Mesenchymal stem cell (in vitro differentiated cells and primary cell): ENCODE measurements around the gene MEI1.

Experiments
- DNase-seq: peaks from one replicate; pipeline ENCODE4 v3.0.0-alpha.2; 2013
- H2AFZ ChIP-seq: one replicate; pipeline ENCODE4 v1.6.1; 2013; ENCODE audit warnings: low read depth, mild to moderate bottlenecking, control low read depth, inconsistent platforms, low read length, moderate library complexity
- H2AK5ac ChIP-seq: 2 replicates; pipeline ENCODE4 v1.6.1; 2013; ENCODE audit warnings: low read length, moderate library complexity, mild to moderate bottlenecking, inconsistent platforms; ENCODE audit not compliant: severe bottlenecking
- H2BK120ac ChIP-seq: one replicate; pipeline ENCODE4 v1.6.1; 2013; ENCODE audit warnings: low read depth, mild to moderate bottlenecking, inconsistent platforms, low read length, moderate library complexity
- H2BK12ac ChIP-seq, 2 experiments: one replicate each; pipeline ENCODE4 v1.6.1; 2013; ENCODE audit warnings: inconsistent platforms in 2 of 2, low read length in 2 of 2, mild to moderate bottlenecking in 2 of 2, moderate library complexity in 2 of 2, control low read depth in 1 of 2
- H2BK15ac ChIP-seq: one replicate; pipeline ENCODE4 v1.6.1; 2013; ENCODE audit warnings: mild to moderate bottlenecking, low read depth, inconsistent platforms; ENCODE audit not compliant: poor library complexity, severe bottlenecking
- H2BK5ac ChIP-seq: 2 replicates; pipeline ENCODE4 v1.6.1; 2013; ENCODE audit warnings: low read depth, mild to moderate bottlenecking, low read length, control low read depth, inconsistent platforms; ENCODE audit not compliant: poor library complexity, severe bottlenecking
- H3K14ac ChIP-seq, 2 experiments: one replicate each; pipeline ENCODE4 v1.6.1; 2013; ENCODE audit warnings: inconsistent platforms in 2 of 2, low read length in 2 of 2, control low read depth in 1 of 2, mild to moderate bottlenecking in 1 of 2, moderate library complexity in 1 of 2
- H3K18ac ChIP-seq, 2 experiments: one replicate each; pipeline ENCODE4 v1.6.1; 2013; ENCODE audit warnings: inconsistent platforms in 2 of 2, low read length in 2 of 2, control low read depth in 1 of 2, low read depth in 1 of 2, mild to moderate bottlenecking in 1 of 2
- H3K23ac ChIP-seq, 2 experiments: one replicate each; pipeline ENCODE4 v1.6.1; 2013; ENCODE audit warnings: inconsistent platforms in 2 of 2, low read length in 2 of 2, mild to moderate bottlenecking in 2 of 2, moderate library complexity in 2 of 2, control low read depth in 1 of 2
- H3K27ac ChIP-seq: 2 replicates; pipeline ENCODE4 v1.5.1; 2013; ENCODE audit warnings: mild to moderate bottlenecking, moderate library complexity, low read length, control low read depth, inconsistent platforms; ENCODE audit not compliant: poor library complexity, severe bottlenecking
- H3K27me3 ChIP-seq, 2 experiments: 2 replicates each; pipeline versions ENCODE4 v1.6.1 to v1.7.0; 2013; ENCODE audit warnings: low read length in 2 of 2, mild to moderate bottlenecking in 2 of 2, moderate library complexity in 2 of 2, control low read depth in 1 of 2, inconsistent platforms in 1 of 2; ENCODE audit not compliant: control insufficient read depth in 1 of 2, insufficient read depth in 1 of 2
- H3K36me3 ChIP-seq, 2 experiments: 2 replicates each; pipeline versions ENCODE4 v1.6.1 to v1.7.0; 2013; ENCODE audit warnings: low read length in 2 of 2, control low read depth in 1 of 2, inconsistent platforms in 1 of 2, low read depth in 1 of 2, mild to moderate bottlenecking in 1 of 2; ENCODE audit not compliant: insufficient read depth in 2 of 2, control insufficient read depth in 1 of 2
- H3K4ac ChIP-seq, 2 experiments: one replicate each; pipeline ENCODE4 v1.6.1; 2013; ENCODE audit warnings: inconsistent platforms in 2 of 2, low read length in 2 of 2, mild to moderate bottlenecking in 2 of 2, moderate library complexity in 2 of 2, control low read depth in 1 of 2, low read depth in 1 of 2
- H3K4me1 ChIP-seq: 2 replicates; pipeline ENCODE4 v1.6.1; 2013; ENCODE audit warnings: low read depth, low read length, control low read depth; ENCODE audit not compliant: control insufficient read depth, insufficient read depth
- H3K4me2 ChIP-seq: 2 replicates; pipeline ENCODE4 v1.6.1; 2013; ENCODE audit warnings: low read length, mild to moderate bottlenecking, inconsistent platforms; ENCODE audit not compliant: poor library complexity, severe bottlenecking
- H3K4me3 ChIP-seq, 2 experiments: 2 replicates each; pipeline versions ENCODE4 v1.5.1 to v1.7.0; 2013; ENCODE audit warnings: low read length in 2 of 2, mild to moderate bottlenecking in 2 of 2, control low read depth in 1 of 2, low read depth in 1 of 2; ENCODE audit not compliant: insufficient read depth in 1 of 2
- H3K79me1 ChIP-seq: replicated peaks from 2 replicates; pipeline ENCODE4 v1.6.1; 2013; ENCODE audit warnings: mild to moderate bottlenecking, control low read depth, low read length, inconsistent platforms; ENCODE audit not compliant: poor library complexity, severe bottlenecking
- H3K9ac ChIP-seq: 2 replicates; pipeline ENCODE4 v1.7.0; 2013; ENCODE audit warnings: mild to moderate bottlenecking, low read length, moderate library complexity
- H3K9me3 ChIP-seq: 2 replicates; pipeline ENCODE4 v1.7.0; 2013; ENCODE audit warnings: mild to moderate bottlenecking, low read length; ENCODE audit not compliant: control insufficient read depth
- H4K8ac ChIP-seq: one replicate; pipeline ENCODE4 v1.6.1; 2013; ENCODE audit warnings: inconsistent platforms, mild to moderate bottlenecking, low read length, moderate library complexity
- H4K91ac ChIP-seq: one replicate; pipeline ENCODE4 v1.6.1; 2013; ENCODE audit warnings: mild to moderate bottlenecking, low read length, inconsistent platforms
- WGBS: methylation state at CpG from one replicate; pipeline ENCODE4 v1.1.7; 2013; ENCODE audit warnings: mixed read lengths; 5-methylcytosine and 5-hydroxymethylcytosine counted together

The MEI1 gene

DNA sequence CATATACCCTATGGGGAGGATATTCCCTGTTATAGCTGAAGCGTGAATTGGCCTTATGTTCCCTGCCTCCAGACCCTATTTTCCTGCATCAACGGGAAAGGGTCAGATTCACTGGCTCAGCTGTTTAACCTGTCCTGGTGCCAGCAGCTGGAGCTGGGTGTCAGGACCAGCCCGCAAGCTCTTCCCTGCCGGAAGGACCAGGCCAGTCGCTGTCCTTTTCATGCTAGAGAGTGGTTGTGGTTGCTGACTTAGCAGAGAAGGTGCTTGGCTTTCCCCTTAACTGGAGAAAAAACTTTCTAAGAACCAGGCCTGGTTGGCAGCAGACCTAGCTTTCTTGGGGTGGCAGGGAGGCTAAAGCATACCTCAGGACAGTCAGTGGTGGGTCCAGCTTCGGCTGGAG lies 128.4 kb downstream of the MEI1 start:
- Histone ChIP-seq H3K23ac (no peak overlapping the region), H2BK120ac (no peak overlapping the region), H3K4me1 (peaks cover 30% of the 10 kb centered on the region), H3K9ac (no peak overlapping the region), H3K36me3 (peaks cover 0 to 18% of the 10 kb centered on the region in 2 experiments), H2AFZ (no peak overlapping the region), H3K4me2 (no peak overlapping the region), H3K4me3 (no peak overlapping the region), H3K79me1 (peaks cover 9% of the 10 kb centered on the region), H4K91ac (no peak overlapping the region), H2BK12ac (peak overlapping the region in 1 of 2 experiments; percentile 79), H3K18ac (no peak overlapping the region), H2AK5ac (no peak overlapping the region), H2BK5ac (no peak overlapping the region), H3K27ac (no peak overlapping the region), H3K14ac (no peak overlapping the region), H3K4ac (peak overlapping the region in 1 of 2 experiments; percentile 24), H3K9me3 (no peaks in the 10 kb centered on the region), H2BK15ac (no peak overlapping the region), H3K27me3 (no peaks in the 10 kb centered on the region), H4K8ac (no peak overlapping the region)
- 97% methylated on average over 6 of the region's 6 CpGs for WGBS
- DNase-seq = no peak

DNA sequence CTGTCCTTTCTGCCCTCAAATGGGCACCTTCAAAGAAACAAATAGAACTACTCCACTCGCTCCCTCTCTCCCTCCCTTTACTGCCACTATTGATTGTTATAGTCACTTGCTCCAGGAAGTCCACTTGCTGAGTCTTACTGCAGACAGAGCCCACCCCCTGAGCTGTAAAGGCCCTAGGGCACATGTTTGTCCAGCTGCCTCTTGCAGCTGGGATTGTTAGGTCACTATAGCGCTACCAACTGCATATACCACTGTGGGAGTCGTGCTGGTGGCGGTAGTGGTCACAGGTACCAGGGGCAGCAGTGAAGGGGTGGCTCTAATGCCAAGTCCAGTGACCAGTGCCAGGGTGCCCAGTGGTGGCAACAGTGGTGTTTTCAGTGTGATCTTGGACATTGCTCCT lies 129.2 kb downstream of the MEI1 start:
- H3K9ac ChIP-seq = no peak overlapping the region
- H3K36me3 ChIP-seq = peaks cover 0 to 18% of the 10 kb centered on the region in 2 experiments
- WGBS = 94% methylated on average over 4 of the region's 4 CpGs
- no peak overlapping the region for H3K4me2 ChIP-seq
- H2BK15ac ChIP-seq = no peak overlapping the region
- H3K23ac ChIP-seq = no peak overlapping the region
- no peak overlapping the region for H2AFZ ChIP-seq
- H3K27ac ChIP-seq = no peak overlapping the region
- peaks cover 9% of the 10 kb centered on the region for H3K79me1 ChIP-seq
- H3K4ac ChIP-seq = peak overlapping the region in 1 of 2 experiments; percentile 1
- H3K4me3 ChIP-seq = no peak overlapping the region
- H2AK5ac ChIP-seq = peak overlapping the region; percentile 12
- H2BK5ac ChIP-seq = no peak overlapping the region
- no peak overlapping the region for H2BK120ac ChIP-seq
- no peaks in the 10 kb centered on the region for H3K27me3 ChIP-seq
- H3K18ac ChIP-seq = peak overlapping the region in 1 of 2 experiments; percentile 73
- DNase-seq = no peak
- H3K14ac ChIP-seq = no peak overlapping the region
- no peak overlapping the region for H4K8ac ChIP-seq
- H2BK12ac ChIP-seq = peak overlapping the region in 1 of 2 experiments; percentile 87
- H3K4me1 ChIP-seq = peaks cover 31% of the 10 kb centered on the region
- H4K91ac ChIP-seq = no peak overlapping the region
- no peaks in the 10 kb centered on the region for H3K9me3 ChIP-seq

DNA sequence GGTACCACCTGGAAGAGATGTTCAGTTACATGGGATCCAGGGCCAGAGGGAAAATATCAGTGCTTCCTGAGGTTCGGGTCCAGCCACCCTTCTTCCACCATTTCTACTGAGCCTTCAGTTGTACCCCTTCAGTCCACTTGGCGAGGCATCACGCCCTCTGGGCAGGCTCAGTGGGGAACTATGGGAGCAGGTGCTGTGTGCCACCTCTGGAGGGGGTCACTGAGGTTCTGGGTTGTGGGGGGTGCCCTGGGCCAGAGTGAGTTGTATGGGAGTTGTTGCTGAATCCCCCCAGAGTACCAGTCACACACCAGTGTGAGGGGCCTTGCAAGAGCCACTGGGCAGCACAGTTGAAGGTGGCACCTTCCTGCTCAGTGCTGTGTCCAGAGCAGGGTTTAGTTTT lies 130.9 kb downstream of the MEI1 start:
- Histone ChIP-seq H3K4me2 (no peak overlapping the region), H3K18ac (peak overlapping the region in 1 of 2 experiments; percentile 28), H3K36me3 (peaks cover 2 to 15% of the 10 kb centered on the region in 2 experiments), H3K9ac (no peak overlapping the region), H2BK120ac (no peak overlapping the region), H4K8ac (no peak overlapping the region), H3K27me3 (no peaks in the 10 kb centered on the region), H3K14ac (no peak overlapping the region), H4K91ac (no peak overlapping the region), H3K27ac (no peak overlapping the region), H3K4ac (peak overlapping the region; percentile 47 to 81), H3K79me1 (peaks cover 4% of the 10 kb centered on the region), H2BK5ac (no peak overlapping the region), H2BK12ac (peak overlapping the region; percentile 86 to 94), H3K4me3 (no peak overlapping the region), H2AK5ac (peak overlapping the region; percentile 29), H2AFZ (no peak overlapping the region), H3K4me1 (peaks cover 22% of the 10 kb centered on the region), H2BK15ac (peak overlapping the region; percentile 29), H3K23ac (no peak overlapping the region), H3K9me3 (no peaks in the 10 kb centered on the region)
- 100% methylated on average over 2 of the region's 3 CpGs for whole genome bisulfite sequencing
- DNase-seq = no peak

DNA sequence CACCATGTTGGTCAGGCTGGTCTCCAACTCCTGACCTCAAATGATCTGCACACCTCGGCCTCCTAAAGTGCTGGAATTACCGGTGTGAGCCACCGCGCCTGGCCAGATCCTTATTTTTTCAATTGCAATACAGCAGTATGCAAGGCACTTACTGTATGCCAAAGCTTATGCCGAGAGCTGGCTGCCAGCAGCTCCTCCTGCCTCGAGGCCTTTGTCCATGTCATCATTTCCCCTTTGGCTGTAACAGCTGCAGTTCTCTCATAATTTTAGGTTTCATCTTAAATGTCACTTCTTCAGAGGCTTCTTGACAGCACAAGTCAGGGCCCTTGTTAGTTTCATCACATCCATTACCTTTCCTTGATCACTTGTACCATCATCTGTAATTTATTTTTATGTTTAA lies 132.1 kb downstream of the MEI1 start:
- no peaks in the 10 kb centered on the region for H3K27me3 ChIP-seq
- 89% methylated on average over 6 of the region's 6 CpGs for WGBS

More for the DNA sequence above, 132.1 kb downstream of the MEI1 start:
- Histone ChIP-seq H2BK12ac (peak overlapping the region; percentile 0 to 93), H3K79me1 (no peaks in the 10 kb centered on the region), H3K36me3 (peaks cover 7 to 9% of the 10 kb centered on the region in 2 experiments), H2AK5ac (no peak overlapping the region), H3K4me1 (peaks cover 17% of the 10 kb centered on the region), H3K23ac (no peak overlapping the region), H2AFZ (no peak overlapping the region), H3K27ac (no peak overlapping the region), H4K91ac (peak overlapping the region; percentile 2), H3K9me3 (no peaks in the 10 kb centered on the region), H3K14ac (no peak overlapping the region), H3K9ac (no peak overlapping the region), H2BK120ac (no peak overlapping the region), H2BK5ac (no peak overlapping the region), H3K4me2 (no peak overlapping the region), H3K4ac (peak overlapping the region in 1 of 2 experiments; percentile 91), H3K18ac (peak overlapping the region; percentile 0 to 75), H3K4me3 (no peak overlapping the region), H4K8ac (no peak overlapping the region), H2BK15ac (no peak overlapping the region)
- peak; percentile 37 for DNase-seq
